HepG2 (cell line): ENCODE results near the gene UNC13D. TPM values are rescaled to one million over a fixed set of nuclear protein-coding genes. Genes with fewer than 3 reads are reported as not detected.
A peak's percentile ranks its signal among the peaks of the same experiment; 100 is the strongest.

Experiments
- ATRX ChIP-seq: sonication (generic); formaldehyde crosslinking; IDR thresholded peaks from 2 replicates; pipeline ENCODE4 v1.4.0; 2020; ENCODE audit warnings: missing genetic modification reagents, borderline replicate concordance
- HNF4A ChIP-seq: sonication (generic); formaldehyde crosslinking; IDR thresholded peaks from 2 replicates; pipeline ENCODE4 v1.4.0; 2020; ENCODE audit warnings: missing genetic modification reagents
- HNF4G ChIP-seq, 2 experiments: sonication (generic) in 1 of 2; formaldehyde crosslinking in 1 of 2; IDR thresholded peaks; 2 replicates each; pipeline versions ENCODE4 v1.4.0 to v1.6.1; 2011 to 2020; ENCODE audit warnings: borderline replicate concordance in 2 of 2, low read depth in 2 of 2, mild to moderate bottlenecking in 2 of 2, low read length in 1 of 2, missing genetic modification reagents in 1 of 2, moderate library complexity in 1 of 2
- MED8 ChIP-seq: sonication (generic); formaldehyde crosslinking; IDR thresholded peaks from 2 replicates; pipeline ENCODE4 v1.8.1; 2023; ENCODE audit warnings: mild to moderate bottlenecking, missing genetic modification reagents; ENCODE audit not compliant: insufficient replicate concordance
- MTF1 ChIP-seq: sonication (generic); formaldehyde crosslinking; IDR thresholded peaks from 2 replicates; pipeline ENCODE4 v1.5.0; 2020; ENCODE audit warnings: missing genetic modification reagents
- NFAT5 ChIP-seq: sonication (generic); formaldehyde crosslinking; IDR thresholded peaks from 2 replicates; pipeline ENCODE4 v1.4.0; 2020; ENCODE audit warnings: missing genetic modification reagents
- PTBP1 ChIP-seq: fragments of 200-400 bp; formaldehyde crosslinking; IDR thresholded peaks from 2 replicates; pipeline ENCODE4 v1.6.1; 2018; ENCODE audit warnings: low read length, low read depth; ENCODE audit not compliant: poor library complexity, severe bottlenecking
- SIX4 ChIP-seq: sonication (generic); formaldehyde crosslinking; IDR thresholded peaks from 2 replicates; pipeline ENCODE4 v1.4.0; 2020; ENCODE audit warnings: missing genetic modification reagents
- TEAD3 ChIP-seq: optimal IDR thresholded peaks from 2 replicates; pipeline ENCODE3; 2016; ENCODE audit warnings: borderline replicate concordance
- ZBED4 ChIP-seq: sonication (generic); formaldehyde crosslinking; IDR thresholded peaks from 2 replicates; pipeline ENCODE4 v1.4.0; 2020; ENCODE audit warnings: missing genetic modification reagents, borderline replicate concordance
- ZNF382 ChIP-seq: sonication (generic); formaldehyde crosslinking; IDR thresholded peaks from 2 replicates; pipeline ENCODE4 v1.5.0; 2020; ENCODE audit warnings: missing genetic modification reagents, mild to moderate bottlenecking, borderline replicate concordance
- ZNF614 ChIP-seq: IDR thresholded peaks from 2 replicates; pipeline ENCODE4 v1.6.1; 2018; ENCODE audit warnings: missing biosample characterization, missing genetic modification reagents, inconsistent platforms, borderline replicate concordance
- ZNF749 ChIP-seq: sonication (generic); formaldehyde crosslinking; IDR thresholded peaks from 2 replicates; pipeline ENCODE4 v1.8.0; 2022; ENCODE audit warnings: mild to moderate bottlenecking, missing genetic modification reagents, moderate library complexity, borderline replicate concordance
- ZNF776 ChIP-seq: sonication (generic); formaldehyde crosslinking; IDR thresholded peaks from 2 replicates; pipeline ENCODE4 v1.4.0; 2020; ENCODE audit warnings: mild to moderate bottlenecking, missing genetic modification reagents
- ZNF879 ChIP-seq: sonication (generic); formaldehyde crosslinking; IDR thresholded peaks from 2 replicates; pipeline ENCODE4 v1.8.1; 2023; ENCODE audit warnings: missing genetic modification reagents
- polyA plus RNA-seq, 8 experiments: library from polyadenylated mRNA; depleted of rRNA in 3 of 8; stranded (reverse) in 7 of 8; unstranded in 1 of 8; fragments of >200 nt; fragmentation: Illumina TruSeq in 4 of 8; extraction: Trizol in 4 of 8; gene quantifications; 2 replicates each; pipeline versions ENCODE4 v1.2.1 to v1.2.3, GENCODE V29; 2011 to 2016; ENCODE audit warnings: low read depth in 4 of 8, missing spikeins in 1 of 8, mixed read lengths in 1 of 8; ENCODE audit not compliant: insufficient read depth in 1 of 8
- total RNA-seq, 5 experiments: library from RNA; depleted of rRNA; stranded (reverse); fragments of >200 nt; fragmentation: Illumina TruSeq; extraction: Trizol; gene quantifications; 2 replicates each; pipeline ENCODE4 v1.2.3, GENCODE V29; 2016; ENCODE audit warnings: low read depth in 1 of 5

Gene UNC13D
- total and polyA plus RNA-seq, 2 of the 13 experiments (the other 11 are each of a cell fraction or from before 2014, with no cell fraction given) = 29.7 to 42.7 TPM

- TF ChIP-seq ZNF382 (CRISPR knock-in tag) (no peak), ZBED4 (CRISPR knock-in tag) (peak; percentile 83), ZNF879 (no peak; the same call in 1 of the 2 replicates), ZNF614 (CRISPR knock-in tag) (no peak), TEAD3 (CRISPR knock-in tag) (peak; percentile 39), HNF4A (CRISPR knock-in tag) (peak; percentile 94), ZNF776 (CRISPR knock-in tag) (no peak), PTBP1 (no peak), ATRX (CRISPR knock-in tag) (no peak), SIX4 (CRISPR knock-in tag) (no peak; the same call in 1 of the 2 replicates), MTF1 (CRISPR knock-in tag) (no peak), NFAT5 (CRISPR knock-in tag) (no peak), ZNF749 (CRISPR knock-in tag) (no peak; the same call in 1 of the 2 replicates), MED8 (CRISPR knock-in tag) (no peak), HNF4G (IDR thresholded peaks at IDR 0.05; ENCODE audit: borderline replicate concordance, low read depth, low read length) (peak; percentile 90), HNF4G (CRISPR knock-in tag; IDR thresholded peaks at IDR 0.05; ENCODE audit: borderline replicate concordance, low read depth) (peak; percentile 80)
Measured at GRCh38 chr17:75891605-75892555, 47.7 kb upstream of the UNC13D start (continued).
